ENCODE results near the gene TBC1D19.

GRCh38 chr4:26757751-26758150 lies 173.9 kb downstream of the TBC1D19 start:
- TF ChIP-seq EZH2 (IDR thresholded peaks at IDR 0.05; ENCODE audit: insufficient read depth, poor library complexity, severe bottlenecking) (no peak), EZH2phosphoT487 (IDR thresholded peaks at IDR 0.05; ENCODE audit: insufficient read depth, low read depth) (no peak)
